Hematopoietic multipotent progenitor cell treated with erythropoietin and hydrocortisone succinate and interleukin-3 and kit ligand, for 6 days (in vitro differentiated cells): ENCODE measurements around the gene GSG1L.
"Not testable (repeated sequence)": the region's sequence is repeated elsewhere in the genome, so short reads cannot be mapped to it uniquely, and the experiment has no call there.

Experiments
- DNase-seq: peaks from one replicate; pipeline ENCODE4 v3.0.0-alpha.2; 2015

The GSG1L gene

GRCh38 chr16:28011971-28012445 lies 51.5 kb downstream of the GSG1L start:
- DNase-seq: no peak

- no peak for DNase-seq
Observed at GRCh38 chr16:28011223-28011622, 52.3 kb downstream of the GSG1L start.

DNA sequence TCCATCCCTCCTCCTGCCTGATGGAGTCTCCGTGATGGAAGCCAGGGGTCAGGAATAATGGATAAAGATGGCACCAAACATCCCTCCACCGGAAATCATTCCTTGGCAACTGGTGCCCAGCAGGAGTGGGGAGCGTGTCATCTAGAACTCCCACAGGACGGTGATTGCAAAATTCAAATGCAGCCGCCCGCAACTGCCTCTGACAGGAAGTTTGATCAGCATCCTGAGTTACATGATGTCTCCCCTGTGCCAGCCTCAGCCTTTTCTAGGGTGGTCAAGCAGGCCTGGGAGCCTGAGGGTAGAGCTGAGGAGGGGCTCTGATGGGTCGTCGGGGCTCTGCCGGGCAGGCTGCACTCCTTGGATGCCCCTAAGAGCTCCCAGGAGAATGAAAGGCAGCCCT lies 52.8 kb downstream of the GSG1L start:
- DNase-seq: no peak

DNA sequence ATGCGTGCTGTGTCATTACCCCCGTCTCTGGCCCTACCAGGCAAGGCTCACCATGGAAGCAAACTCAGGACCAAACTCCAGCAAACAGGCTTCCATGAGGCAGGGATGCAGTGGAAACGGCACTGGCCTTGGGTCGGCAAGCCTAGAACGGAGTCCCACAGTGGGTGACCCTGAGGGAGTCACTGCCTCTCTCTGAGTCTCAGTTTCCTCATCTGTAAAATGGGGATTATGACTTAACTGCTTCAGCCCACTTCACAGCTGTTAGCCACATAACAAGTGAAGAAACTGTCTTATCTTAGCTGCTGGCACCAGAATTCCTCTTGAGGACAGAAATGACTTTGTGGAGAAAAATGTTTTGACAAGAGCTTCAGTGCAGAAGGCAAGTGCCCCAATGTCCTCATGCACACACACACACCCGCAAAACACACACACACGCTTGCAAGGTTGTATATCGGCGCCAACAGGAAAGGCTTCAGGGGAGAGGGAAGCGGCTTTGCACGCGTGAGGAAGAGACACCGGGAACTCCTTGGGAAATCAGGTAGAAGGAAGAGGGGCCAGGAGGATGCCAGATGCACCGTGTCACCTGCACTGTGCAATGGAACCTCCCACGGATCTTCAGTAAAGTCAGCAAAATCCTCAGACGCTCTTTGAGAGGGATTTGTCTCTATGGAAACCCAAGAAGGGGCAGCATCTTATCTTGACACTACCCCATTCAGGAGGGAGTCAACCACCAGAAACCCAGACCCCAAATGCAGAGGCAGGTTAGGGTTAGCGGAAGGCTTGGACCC lies 53.7 kb downstream of the GSG1L start:
- no peak for DNase-seq

GRCh38 chr16:28003923-28004322 lies 59.6 kb downstream of the GSG1L start:
- DNase-seq: no peak

DNA sequence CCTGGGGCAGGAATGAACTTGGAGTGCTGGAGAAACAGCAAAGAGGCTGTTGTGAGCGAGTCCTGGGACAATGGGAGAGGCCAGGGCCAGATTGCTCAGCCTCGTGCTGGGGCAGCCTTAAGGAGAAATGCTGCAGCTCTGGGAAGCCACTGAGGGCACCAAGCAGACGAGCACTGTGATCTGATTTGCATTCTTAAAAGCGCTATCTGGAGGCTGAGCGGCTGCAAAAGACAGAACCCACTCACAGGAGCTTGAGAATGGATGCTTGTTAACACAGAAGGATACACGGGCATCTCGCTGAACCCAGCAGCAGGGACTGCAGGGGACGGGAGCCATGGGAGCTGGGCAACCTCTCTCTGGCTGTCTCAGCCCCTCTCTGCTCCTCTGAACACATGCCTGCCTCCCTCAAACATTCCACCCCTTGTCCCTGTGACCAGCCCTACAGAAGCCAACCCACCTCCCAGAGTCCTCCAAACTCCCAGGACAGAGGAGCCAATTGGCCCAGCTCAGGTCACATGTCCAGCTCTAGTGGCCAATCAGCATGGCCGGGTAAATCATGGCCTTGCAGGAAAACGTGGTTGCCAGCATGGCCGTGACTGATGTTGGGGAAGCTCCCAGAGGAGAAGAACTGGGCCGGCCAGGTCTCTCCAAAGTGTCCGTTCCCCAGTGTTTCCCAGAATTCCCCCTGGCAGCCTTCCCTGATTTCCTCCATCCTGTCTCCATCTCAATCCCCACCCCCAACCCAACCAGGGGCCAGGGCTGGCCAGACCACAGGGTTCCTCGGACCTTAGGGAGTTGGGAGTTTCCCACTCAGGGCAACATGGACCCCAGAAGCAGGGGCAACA lies 60.3 kb downstream of the GSG1L start:
- no peak for DNase-seq

- DNase-seq: no peak
Observed at GRCh38 chr16:28001642-28002041, 61.9 kb downstream of the GSG1L start.

DNA sequence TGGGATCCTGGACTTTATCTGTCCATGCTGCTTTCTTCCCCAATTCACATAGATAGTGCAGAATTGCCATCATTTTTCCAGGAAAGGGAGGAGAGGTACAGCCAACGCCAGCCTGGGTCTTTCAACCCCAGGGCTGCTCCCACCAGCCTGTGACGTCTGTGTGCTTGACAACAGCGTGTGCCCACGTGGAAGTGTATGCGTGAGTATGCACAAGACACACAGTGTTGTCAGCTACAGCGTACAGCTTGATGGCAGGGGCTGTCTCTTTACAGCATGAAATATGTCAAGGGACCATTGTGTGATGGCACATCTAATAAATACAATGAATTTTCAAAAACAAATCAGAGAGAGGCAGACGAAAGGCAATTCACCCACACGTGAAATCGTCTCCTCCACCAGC lies 62.3 kb downstream of the GSG1L start:
- no peak for DNase-seq

DNA sequence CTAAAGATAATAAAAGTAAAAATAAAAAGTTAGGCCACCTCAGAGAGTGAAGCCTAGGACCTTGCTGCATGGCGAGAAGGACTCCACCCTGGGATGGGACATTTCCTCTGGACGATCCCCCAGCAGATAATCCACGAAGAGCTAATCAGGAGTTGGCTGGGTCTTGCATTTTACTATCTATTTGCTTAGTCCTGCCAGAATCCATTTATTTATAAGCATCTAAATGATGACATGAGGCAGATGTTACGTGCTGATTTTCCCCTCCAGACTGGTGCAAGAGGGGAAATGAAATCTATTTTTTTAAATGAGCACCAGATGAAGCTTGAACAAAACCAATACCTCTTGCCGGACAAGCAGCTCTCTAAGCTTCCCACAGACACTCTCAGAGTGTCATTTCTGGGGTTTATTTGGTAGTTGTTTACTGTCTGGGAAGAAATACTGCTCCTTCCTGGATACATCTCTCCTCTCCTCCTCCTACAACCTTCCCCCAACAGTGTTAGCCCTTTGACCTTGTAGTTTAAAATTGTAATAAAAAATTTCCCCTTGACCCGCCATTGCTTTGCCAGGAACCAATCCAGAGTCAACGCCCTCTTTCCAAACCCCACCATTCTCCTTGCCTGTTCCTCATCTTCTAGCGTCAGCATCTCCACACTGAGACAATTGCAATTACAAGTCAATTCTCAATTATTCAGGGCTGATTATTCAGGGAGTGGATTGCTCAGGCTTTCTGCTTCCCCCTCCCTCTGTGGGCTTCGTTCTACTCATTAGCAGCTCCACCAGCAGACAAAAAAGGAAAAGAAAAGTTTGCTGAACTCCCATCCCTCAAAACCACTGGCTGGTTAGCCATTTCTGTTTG lies 63.0 kb downstream of the GSG1L start:
- DNase-seq: no peak

DNA sequence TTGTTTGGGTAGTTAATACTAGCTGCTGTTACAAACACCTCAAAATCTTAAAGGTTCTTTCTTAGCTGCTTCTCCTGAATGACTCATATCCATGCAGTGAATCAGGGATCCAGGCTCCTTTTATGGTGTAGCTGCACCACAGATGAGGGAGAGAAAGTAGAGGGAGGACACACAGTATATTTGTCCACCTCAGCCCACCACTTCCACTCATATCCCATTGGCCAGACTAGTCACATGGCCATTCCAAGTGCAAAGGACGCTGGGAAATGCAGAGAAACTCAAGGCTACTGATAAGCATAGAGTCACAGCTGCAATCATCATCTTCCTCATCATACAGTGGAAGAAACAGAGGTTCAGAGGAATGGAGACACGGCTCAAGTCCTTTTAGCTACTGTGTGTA lies 63.8 kb downstream of the GSG1L start:
- DNase-seq: no peak

GRCh38 chr16:27995378-27995777 lies 68.1 kb downstream of the GSG1L start:
- DNase-seq: peak; percentile 57

DNA sequence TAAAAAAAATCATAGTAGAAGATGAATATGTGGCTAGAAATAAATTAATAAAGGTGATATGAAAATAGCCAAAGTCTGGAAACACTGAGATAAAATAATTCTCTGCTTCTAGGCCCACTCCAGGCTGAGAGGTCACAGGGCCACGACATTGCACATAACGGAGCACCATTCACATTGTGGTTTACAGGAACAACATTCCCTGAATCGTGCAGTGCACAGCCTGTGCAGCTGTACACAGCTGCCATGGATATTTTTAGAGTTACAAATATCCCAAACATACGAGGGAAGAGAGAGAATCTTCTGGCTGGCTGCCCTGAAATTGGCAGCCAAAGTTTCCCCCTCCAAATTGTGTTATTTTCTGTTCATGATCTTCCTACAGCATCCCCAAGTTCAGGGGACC lies 68.8 kb downstream of the GSG1L start:
- no peak for DNase-seq

DNA sequence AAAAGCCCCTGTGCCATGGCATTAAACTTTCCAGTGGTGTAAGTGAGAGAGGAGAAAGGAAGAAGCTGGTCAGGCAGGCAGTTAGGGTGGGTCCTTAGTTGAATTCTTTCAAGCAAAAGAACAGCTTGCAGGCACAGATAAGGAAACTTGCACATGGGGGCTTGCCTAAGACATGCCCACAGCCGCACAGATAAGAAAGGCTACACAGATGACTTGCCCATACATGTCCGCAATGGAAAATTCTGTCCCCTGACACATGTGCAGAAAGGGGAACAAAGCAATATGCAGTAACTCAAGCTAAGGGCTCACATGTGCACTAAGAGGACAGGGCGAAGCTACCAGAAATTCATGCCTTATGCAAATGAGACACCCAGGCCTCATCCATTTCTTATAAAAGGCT lies 69.9 kb downstream of the GSG1L start:
- DNase-seq: peak; percentile 75

DNA sequence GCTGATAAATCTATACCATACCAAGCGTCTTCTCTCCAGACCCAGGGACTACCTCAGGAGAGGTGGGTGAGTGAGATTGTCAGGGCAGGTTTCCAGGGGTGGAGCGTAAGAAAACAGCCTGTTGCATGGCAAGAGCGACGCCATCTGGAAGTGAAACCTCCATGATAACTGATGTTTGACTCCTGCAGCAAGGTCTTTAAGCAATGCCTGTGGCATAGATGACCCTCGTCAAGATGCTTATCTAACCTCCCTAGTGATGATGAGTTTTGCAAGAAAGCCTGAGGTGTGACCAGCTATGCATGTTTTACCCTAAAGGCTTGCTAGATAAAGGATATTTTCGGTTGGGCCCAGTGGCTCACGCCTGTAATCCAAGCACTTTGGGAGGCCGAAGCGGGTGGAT lies 71.6 kb downstream of the GSG1L start:
- DNase-seq: no peak

- no peak for DNase-seq
Observed at GRCh38 chr16:27985981-27986380, 77.5 kb downstream of the GSG1L start.

DNA sequence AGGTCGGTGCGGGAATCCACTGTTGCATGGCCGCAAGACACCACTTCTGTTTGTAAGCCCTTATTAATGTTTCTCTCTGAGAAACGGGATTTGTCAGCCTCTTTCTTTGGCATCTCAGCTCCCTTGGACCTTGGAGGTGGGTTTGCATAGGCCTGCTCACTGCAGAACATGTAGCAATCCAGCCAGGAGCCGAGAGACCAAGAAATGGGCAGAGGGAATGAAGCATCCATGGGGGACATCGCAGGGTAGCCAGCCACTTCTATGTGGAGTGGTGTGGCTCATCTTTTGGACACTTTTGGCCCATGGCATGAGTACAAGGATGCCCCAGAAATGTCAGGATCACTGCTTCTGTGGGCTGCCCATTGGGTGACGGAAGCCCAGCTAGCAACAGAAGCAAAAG lies 79.4 kb downstream of the GSG1L start:
- no peak for DNase-seq

- DNase-seq: no peak
Observed at GRCh38 chr16:27983244-27983643, 80.3 kb downstream of the GSG1L start.

- DNase-seq: no peak
Observed at GRCh38 chr16:27982184-27982583, 81.3 kb downstream of the GSG1L start.

GRCh38 chr16:27980919-27981700 lies 82.4 kb downstream of the GSG1L start:
- DNase-seq: no peak

DNA sequence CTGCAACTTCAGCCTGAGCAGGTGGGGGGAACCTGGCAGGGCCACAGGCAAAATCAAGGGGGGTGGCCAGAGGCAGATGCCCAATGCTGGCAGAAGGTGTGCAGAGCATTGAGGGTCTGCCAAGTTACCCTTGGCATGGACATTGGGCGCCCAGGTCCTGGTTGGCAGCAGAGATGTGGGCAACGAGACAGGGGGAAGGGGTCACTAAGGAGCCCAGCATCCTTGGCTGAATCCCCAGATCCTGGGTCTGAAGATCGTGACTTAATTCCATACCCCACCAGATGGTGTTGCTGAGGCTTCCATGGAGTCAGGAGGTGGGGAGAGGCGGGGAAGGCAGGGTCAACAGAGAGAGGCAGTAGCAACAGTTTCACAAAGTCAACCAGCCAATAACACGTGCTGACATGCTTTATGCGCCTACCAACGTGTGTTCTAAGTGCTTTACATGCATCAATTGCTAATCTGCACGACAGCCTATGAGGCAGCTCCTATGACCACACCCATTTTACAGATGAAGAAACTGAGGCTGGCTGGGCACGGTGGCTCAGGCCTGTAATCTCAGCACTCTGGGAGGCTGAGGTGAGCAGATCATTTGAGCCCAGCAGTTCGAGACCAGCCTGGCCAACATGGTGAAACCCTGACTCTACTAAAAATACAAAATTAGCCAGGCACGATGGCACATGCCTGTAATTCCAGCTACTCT lies 83.3 kb downstream of the GSG1L start:
- no peak for DNase-seq

- DNase-seq: not testable (repeated sequence)
Observed at GRCh38 chr16:27979668-27980067, 83.8 kb downstream of the GSG1L start.

DNA sequence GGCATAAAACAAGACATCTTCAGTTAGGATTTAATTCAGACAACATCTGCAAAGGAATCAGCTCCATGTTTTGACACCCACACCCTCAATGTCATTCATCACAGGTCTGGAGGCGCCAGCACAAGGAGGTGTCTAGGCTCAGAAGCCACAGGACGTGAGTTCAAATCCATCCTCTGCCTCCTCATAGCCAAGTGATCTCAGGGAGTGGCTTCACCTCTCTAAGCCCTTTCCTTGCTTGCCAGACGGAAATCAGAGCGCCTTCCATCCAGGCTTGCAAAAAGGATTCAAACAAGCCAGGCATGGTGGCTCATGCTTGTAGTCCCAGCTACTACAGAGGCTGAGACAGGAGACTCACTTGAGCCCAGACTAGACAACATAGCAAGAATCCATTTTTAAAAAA lies 84.6 kb downstream of the GSG1L start:
- DNase-seq: no peak
